Suppressor macrophage treated with lipopolysaccharide for 1 hour (primary cell): ENCODE results near the gene DCTN1.

ENCODE experiments used
- DNase-seq, 3 donors: peaks; one replicate each; pipeline ENCODE4 v3.0.0-alpha.2; 2020 to 2022

Gene DCTN1

GRCh38 chr2:74316627-74317295 lies 63.4 kb downstream of the DCTN1 start:
- no peak for DNase-seq

- no peak for DNase-seq
These were observed 66.0 kb downstream of the DCTN1 start for GRCh38 chr2:74314107-74314506.

DNA sequence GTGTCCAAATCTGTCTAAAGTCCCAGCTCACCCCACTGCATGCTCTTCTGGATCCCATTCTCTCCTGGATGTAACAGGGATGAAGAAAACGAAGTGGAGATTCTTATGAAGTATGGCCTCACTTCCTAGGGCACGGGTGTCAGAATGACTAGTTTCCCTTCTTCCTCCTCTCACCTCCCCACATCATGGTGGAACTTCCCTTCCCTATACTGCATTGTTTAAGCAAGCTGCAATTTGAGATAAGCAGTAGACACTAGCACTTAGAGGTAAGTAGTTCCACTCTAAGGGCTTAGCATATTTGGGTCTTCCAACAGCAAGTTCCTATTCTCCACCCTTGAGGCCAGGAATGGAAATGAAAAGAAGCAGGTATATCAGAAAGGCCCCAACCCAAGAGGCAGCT lies 66.6 kb downstream of the DCTN1 start:
- DNase-seq = no peak

DNA sequence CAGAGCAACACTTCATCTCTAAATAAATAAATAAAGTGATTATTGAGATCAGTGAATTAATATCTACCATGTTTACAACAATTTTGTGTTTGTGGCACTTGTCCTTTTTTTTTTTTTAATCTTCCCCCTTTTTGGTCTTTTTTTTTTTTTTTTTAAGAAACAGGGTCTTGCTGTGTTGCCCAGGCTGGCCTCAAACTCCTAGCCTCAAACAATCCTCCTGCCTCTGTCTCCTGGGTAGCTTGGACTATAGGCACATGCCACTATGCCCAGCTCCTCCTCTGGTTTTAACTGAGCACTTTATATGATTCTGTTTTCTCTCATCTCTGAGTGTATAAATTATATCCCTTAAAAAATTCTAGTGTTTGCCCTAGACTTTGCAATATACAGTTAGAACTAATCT lies 67.2 kb downstream of the DCTN1 start:
- DNase-seq = no peak
